ENCODE measurements around the gene LRRC46.

LRRC46 gene, protein sequence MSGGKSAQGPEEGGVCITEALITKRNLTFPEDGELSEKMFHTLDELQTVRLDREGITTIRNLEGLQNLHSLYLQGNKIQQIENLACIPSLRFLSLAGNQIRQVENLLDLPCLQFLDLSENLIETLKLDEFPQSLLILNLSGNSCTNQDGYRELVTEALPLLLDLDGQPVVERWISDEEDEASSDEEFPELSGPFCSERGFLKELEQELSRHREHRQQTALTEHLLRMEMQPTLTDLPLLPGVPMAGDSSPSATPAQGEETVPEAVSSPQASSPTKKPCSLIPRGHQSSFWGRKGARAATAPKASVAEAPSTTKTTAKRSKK

DNA sequence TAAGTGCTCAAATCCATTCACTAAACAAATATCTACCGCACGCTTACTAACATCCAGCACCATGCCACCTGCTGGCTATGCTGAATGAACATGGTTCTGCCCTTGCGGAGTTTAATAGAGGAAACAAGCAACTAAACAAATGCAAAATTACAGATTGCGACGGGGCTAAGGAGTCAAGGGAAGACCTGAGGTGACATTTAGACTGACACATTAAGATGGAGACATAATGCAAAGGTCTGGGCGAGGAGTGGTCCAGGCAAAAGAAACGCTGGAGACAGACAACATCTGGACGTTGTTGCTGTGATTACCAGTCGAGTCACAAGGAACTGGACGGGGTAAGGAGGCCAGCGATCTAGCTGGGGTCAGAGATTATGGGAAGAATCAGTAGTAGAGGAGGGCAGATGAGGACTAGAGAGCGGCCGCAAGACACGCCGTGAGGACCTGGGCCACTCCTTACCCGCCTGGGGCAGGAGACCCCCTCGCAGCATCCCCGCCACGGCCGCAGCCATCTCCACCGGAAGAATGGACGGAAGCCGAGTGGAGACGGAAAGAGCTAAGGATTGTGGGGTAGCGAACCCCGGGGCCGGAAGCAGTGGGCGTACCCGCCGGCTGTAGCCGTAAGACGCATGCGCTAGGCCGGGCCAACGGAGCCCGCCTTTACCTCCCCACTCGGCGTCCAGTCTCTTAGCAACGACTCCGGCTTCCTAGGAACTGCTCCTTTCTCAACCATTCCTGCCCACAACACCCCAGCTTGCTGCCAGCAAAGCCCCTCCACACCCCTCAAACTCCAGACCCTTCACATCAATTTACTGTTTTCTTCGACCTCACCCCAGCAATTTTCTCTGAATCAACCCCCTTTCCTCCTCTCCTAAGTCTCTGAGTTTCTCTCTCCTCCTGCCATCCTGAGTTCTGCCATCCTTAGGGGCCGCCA, at the start of gene LRRC46, which contains the start of gene MRPL10:
Gene LRRC46, plus strand, starts transcription at position 668 of the 931 bp plus-strand sequence. CDS start 320 bp downstream, outside the sequence.
Gene MRPL10, minus strand, starts transcription at position 539 of the 931 bp plus-strand sequence. Its CDS starts 30 bp downstream, at position 509.
- TF ChIP-seq, protein P1, sequence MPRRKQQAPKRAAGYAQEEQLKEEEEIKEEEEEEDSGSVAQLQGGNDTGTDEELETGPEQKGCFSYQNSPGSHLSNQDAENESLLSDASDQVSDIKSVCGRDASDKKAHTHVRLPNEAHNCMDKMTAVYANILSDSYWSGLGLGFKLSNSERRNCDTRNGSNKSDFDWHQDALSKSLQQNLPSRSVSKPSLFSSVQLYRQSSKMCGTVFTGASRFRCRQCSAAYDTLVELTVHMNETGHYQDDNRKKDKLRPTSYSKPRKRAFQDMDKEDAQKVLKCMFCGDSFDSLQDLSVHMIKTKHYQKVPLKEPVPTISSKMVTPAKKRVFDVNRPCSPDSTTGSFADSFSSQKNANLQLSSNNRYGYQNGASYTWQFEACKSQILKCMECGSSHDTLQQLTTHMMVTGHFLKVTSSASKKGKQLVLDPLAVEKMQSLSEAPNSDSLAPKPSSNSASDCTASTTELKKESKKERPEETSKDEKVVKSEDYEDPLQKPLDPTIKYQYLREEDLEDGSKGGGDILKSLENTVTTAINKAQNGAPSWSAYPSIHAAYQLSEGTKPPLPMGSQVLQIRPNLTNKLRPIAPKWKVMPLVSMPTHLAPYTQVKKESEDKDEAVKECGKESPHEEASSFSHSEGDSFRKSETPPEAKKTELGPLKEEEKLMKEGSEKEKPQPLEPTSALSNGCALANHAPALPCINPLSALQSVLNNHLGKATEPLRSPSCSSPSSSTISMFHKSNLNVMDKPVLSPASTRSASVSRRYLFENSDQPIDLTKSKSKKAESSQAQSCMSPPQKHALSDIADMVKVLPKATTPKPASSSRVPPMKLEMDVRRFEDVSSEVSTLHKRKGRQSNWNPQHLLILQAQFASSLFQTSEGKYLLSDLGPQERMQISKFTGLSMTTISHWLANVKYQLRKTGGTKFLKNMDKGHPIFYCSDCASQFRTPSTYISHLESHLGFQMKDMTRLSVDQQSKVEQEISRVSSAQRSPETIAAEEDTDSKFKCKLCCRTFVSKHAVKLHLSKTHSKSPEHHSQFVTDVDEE (CRISPR knock-in tag; IDR thresholded peaks at IDR 0.05), result 0 out of 2 replicates have a peak, but pooled peaks have one; percentile 26
- no peak for TF ChIP-seq RARB (CRISPR knock-in tag; IDR thresholded peaks at IDR 0.05)
- TF ChIP-seq, protein P2, sequence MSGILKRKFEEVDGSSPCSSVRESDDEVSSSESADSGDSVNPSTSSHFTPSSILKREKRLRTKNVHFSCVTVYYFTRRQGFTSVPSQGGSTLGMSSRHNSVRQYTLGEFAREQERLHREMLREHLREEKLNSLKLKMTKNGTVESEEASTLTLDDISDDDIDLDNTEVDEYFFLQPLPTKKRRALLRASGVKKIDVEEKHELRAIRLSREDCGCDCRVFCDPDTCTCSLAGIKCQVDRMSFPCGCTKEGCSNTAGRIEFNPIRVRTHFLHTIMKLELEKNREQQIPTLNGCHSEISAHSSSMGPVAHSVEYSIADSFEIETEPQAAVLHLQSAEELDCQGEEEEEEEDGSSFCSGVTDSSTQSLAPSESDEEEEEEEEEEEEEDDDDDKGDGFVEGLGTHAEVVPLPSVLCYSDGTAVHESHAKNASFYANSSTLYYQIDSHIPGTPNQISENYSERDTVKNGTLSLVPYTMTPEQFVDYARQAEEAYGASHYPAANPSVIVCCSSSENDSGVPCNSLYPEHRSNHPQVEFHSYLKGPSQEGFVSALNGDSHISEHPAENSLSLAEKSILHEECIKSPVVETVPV (CRISPR knock-in tag; IDR thresholded peaks at IDR 0.05), result 0 out of 2 replicates have a peak, but pooled peaks have one; percentile 42
- TF ChIP-seq TCF4 (CRISPR knock-in tag; IDR thresholded peaks at IDR 0.05; ENCODE audit: borderline replicate concordance), result peak; percentile 50; the same call in 1 of the 2 replicates
- TF ChIP-seq SNAI2 (CRISPR knock-in tag; IDR thresholded peaks at IDR 0.05), result no peak
- no peak for TF ChIP-seq PPARA (CRISPR knock-in tag; IDR thresholded peaks at IDR 0.05; ENCODE audit: borderline replicate concordance)
- 0 out of 2 replicates have a peak, but pooled peaks have one; percentile 12 for TF ChIP-seq CSDC2 (CRISPR knock-in tag; IDR thresholded peaks at IDR 0.05)
- no peak for TF ChIP-seq ZNF565 (CRISPR knock-in tag; conservative IDR thresholded peaks at IDR 0.05; ENCODE audit: low read depth)
- TF ChIP-seq ESRRG (CRISPR knock-in tag; IDR thresholded peaks at IDR 0.05), result 0 out of 2 replicates have a peak, but pooled peaks have one; percentile 32
- ATAC-seq, result peak; percentile 89

DNA sequence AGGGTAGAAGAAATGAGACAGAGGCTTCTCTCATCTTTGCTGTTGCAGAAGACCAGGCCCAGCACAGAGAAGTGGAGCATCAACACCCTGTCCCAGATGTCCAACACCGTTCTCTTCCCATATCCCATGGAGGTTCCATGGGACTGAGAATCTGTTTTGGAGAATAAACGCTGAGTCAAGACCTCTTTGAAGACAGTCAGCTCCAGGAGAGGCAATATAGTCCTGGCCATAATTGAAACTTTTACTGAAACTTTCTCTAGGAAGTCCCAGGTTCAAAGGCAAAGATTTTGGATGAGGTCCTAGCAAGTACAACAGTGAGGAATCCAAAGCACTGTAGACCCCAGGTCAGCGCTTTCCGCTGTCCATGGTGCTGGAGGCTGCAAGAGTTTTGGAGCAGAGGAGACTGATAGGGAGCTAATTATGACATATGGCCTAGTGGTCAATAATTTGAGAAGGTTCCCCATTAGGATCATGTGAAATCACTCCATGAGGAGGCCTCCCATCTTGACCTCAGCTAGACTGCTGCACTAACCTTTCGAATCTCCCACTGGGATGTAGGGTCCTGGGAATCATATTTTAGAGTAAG, 45.8 kb upstream of the LRRC46 start:
- TF ChIP-seq TCF4 (CRISPR knock-in tag; IDR thresholded peaks at IDR 0.05; ENCODE audit: borderline replicate concordance) (no peak), CSDC2 (CRISPR knock-in tag; IDR thresholded peaks at IDR 0.05) (no peak), ZNF70 (CRISPR knock-in tag; IDR thresholded peaks at IDR 0.05) (no peak), PPARA (CRISPR knock-in tag; IDR thresholded peaks at IDR 0.05; ENCODE audit: borderline replicate concordance) (no peak), ARNTL (CRISPR knock-in tag; IDR thresholded peaks at IDR 0.05; ENCODE audit: borderline replicate concordance, low read depth) (no peak)
- TF ChIP-seq, protein P1 (CRISPR knock-in tag; IDR thresholded peaks at IDR 0.05), result no peak
- no peak for ATAC-seq

DNA sequence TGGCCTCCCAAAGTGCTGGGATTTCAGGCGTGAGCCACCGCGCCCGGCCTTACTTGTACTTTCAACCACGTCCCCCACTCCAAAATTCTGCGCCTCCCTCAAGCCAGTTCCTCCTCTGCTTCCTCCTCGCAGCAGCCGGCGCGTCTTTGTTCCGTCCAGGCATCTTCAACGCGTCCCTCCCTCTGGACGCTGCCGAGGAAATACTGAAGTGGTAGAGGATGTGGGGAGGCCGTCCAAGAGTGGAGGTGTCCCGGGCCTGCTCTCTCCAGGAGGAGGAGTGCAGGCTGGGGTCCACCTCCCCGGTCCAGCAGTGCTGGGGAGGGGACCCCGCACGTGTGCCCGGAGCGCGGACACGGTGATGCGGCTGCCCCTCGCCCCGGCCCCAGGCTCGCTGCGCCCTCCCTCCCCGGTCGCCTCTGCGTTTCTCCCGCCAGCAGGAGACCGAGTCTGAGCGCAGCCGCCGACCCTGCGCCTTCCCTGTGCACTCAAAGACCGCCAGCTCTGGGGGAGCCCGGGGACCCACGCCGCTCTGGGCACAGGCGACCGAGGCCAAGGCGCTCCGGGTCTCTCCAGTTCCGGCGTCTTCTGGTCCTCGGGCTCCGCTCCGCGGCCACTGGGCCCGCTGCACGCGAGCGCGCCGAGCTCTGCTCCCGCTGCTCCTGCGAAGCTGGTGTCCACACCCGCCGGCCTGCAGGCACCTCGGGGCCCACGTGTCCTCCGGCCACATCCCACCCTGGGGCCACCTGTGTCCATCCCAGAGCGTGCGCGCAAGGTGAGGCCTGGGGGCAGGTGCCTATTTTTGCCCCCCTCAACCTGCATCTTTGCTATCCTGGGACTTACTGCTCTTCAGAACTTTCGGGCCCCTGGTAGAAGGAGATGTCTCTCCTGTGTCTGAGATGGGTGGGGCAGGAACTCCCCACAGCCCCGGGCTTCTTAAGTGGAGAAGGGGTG, 41.6 kb upstream of the LRRC46 start:
- ATAC-seq, result peak; percentile 99
- TF ChIP-seq ZFP3 (CRISPR knock-in tag; IDR thresholded peaks at IDR 0.05) (no peak), TCF4 (CRISPR knock-in tag; IDR thresholded peaks at IDR 0.05; ENCODE audit: borderline replicate concordance) (no peak), TOX (CRISPR knock-in tag; IDR thresholded peaks at IDR 0.05; ENCODE audit: borderline replicate concordance) (no peak), BACH2 (CRISPR knock-in tag; IDR thresholded peaks at IDR 0.05; ENCODE audit: borderline replicate concordance) (no peak), ZC3H10 (CRISPR knock-in tag; IDR thresholded peaks at IDR 0.05) (no peak), RARB (CRISPR knock-in tag; IDR thresholded peaks at IDR 0.05) (no peak), GLIS3 (CRISPR knock-in tag; IDR thresholded peaks at IDR 0.05) (no peak), PPARA (CRISPR knock-in tag; IDR thresholded peaks at IDR 0.05; ENCODE audit: borderline replicate concordance) (no peak), ZNF565 (CRISPR knock-in tag; conservative IDR thresholded peaks at IDR 0.05; ENCODE audit: low read depth) (no peak)
- TF ChIP-seq, protein P1 (CRISPR knock-in tag; IDR thresholded peaks at IDR 0.05), result no peak
- TF ChIP-seq, protein P2 (CRISPR knock-in tag; IDR thresholded peaks at IDR 0.05), result no peak
- TF ChIP-seq, protein P3, sequence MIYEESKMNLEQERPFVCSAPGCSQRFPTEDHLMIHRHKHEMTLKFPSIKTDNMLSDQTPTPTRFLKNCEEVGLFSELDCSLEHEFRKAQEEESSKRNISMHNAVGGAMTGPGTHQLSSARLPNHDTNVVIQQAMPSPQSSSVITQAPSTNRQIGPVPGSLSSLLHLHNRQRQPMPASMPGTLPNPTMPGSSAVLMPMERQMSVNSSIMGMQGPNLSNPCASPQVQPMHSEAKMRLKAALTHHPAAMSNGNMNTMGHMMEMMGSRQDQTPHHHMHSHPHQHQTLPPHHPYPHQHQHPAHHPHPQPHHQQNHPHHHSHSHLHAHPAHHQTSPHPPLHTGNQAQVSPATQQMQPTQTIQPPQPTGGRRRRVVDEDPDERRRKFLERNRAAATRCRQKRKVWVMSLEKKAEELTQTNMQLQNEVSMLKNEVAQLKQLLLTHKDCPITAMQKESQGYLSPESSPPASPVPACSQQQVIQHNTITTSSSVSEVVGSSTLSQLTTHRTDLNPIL (CRISPR knock-in tag; IDR thresholded peaks at IDR 0.05; ENCODE audit: low read depth), result no peak
